ENCODE data around the gene TIE1.

- TF ChIP-seq CTCF (IDR thresholded peaks at IDR 0.05), result no peak
- no peak for TF ChIP-seq POLR2A (IDR thresholded peaks at IDR 0.05)
Measured at GRCh38 chr1:43298055-43298454, 2.7 kb upstream of the TIE1 start.
